WI38 (cell line): ENCODE measurements around the gene SMCO2.
"Not testable (repeated sequence)": the region's sequence is repeated elsewhere in the genome, so short reads cannot be mapped to it uniquely, and the experiment has no call there.

Experiments
- H3K4me3 ChIP-seq: 2 replicates; pipeline ENCODE4 v1.5.1; 2011; ENCODE audit warnings: low read depth, mild to moderate bottlenecking, control low read depth, low read length
- CTCF ChIP-seq: IDR thresholded peaks from 2 replicates; pipeline ENCODE4 v1.5.1; 2012; ENCODE audit warnings: low read depth, mild to moderate bottlenecking, control low read depth, low read length

Gene SMCO2

GRCh38 chr12:27534060-27534764, 87.7 kb downstream of the SMCO2 start:
- TF ChIP-seq CTCF = no peak
- H3K4me3 ChIP-seq = no peak overlapping the region

GRCh38 chr12:27534765-27535161, 88.2 kb downstream of the SMCO2 start:
- no peak overlapping the region for H3K4me3 ChIP-seq
- TF ChIP-seq CTCF = no peak

- TF ChIP-seq CTCF = no peak
Observed at GRCh38 chr12:27535318-27535717, 88.8 kb downstream of the SMCO2 start.

GRCh38 chr12:27537855-27538675, 91.5 kb downstream of the SMCO2 start:
- no peak overlapping the region for H3K4me3 ChIP-seq
- no peak for TF ChIP-seq CTCF

More at GRCh38 chr12:27535318-27535717, 88.8 kb downstream of the SMCO2 start:
- H3K4me3 ChIP-seq = no peak overlapping the region

GRCh38 chr12:27539191-27539631, 92.7 kb downstream of the SMCO2 start:
- no peak overlapping the region for H3K4me3 ChIP-seq
- no peak for TF ChIP-seq CTCF

GRCh38 chr12:27541031-27541719, 94.6 kb downstream of the SMCO2 start:
- H3K4me3 ChIP-seq = no peak overlapping the region
- no peak for TF ChIP-seq CTCF

- TF ChIP-seq CTCF = no peak
- H3K4me3 ChIP-seq = no peak overlapping the region
Observed at GRCh38 chr12:27542628-27543027, 96.1 kb downstream of the SMCO2 start.

GRCh38 chr12:27544858-27545257, 98.3 kb downstream of the SMCO2 start:
- H3K4me3 ChIP-seq = not testable (repeated sequence)
